Measurements from ENCODE around the gene LINC01488. TPM values are rescaled to one million over a fixed set of nuclear protein-coding genes. Genes with fewer than 3 reads are reported as not detected.

LINC01488 gene
- total and polyA plus RNA-seq, 2 experiments from 2014 or later: not detected

- Histone ChIP-seq H3K79me2 (replicated peaks; ENCODE audit: insufficient read depth) (no peaks in the 10 kb centered on the region), H3K4me3 (no peak overlapping the region), H3K4me1 (ENCODE audit: insufficient read depth) (peaks cover 19% of the 10 kb centered on the region), H4K20me1 (replicated peaks; ENCODE audit: insufficient read depth) (no peaks in the 10 kb centered on the region), H3K36me3 (ENCODE audit: insufficient read depth) (no peaks in the 10 kb centered on the region), H3K27ac (ENCODE audit: low read depth) (no peak overlapping the region), H2AFZ (no peak overlapping the region), H3F3A (replicated peaks; ENCODE audit: low read depth) (no peaks in the 10 kb centered on the region), H3K27me3 (ENCODE audit: insufficient read depth) (peaks cover under 1% of the 10 kb centered on the region; the same call in 1 of the 2 replicates), H3K4me2 (no peak overlapping the region), H3K9me2 (ENCODE audit: insufficient read depth) (no peaks in the 10 kb centered on the region)
- ATAC-seq: peak; percentile 9; the same call in 2 of the 3 replicates
- Mint-ChIP-seq H3K4me1 (peaks cover 21% of the 10 kb centered on the region), H3K27ac (no peak overlapping the region), H3K4me3 (no peak overlapping the region), H3K36me3 (ENCODE audit: low read depth) (peaks cover 4% of the 10 kb centered on the region; the same call in 1 of the 3 replicates), H3K27me3 (ENCODE audit: insufficient read depth, low read depth, poor library complexity) (peaks cover 24% of the 10 kb centered on the region), H3K9me3 (peaks cover 8% of the 10 kb centered on the region; the same call in 2 of the 3 replicates)
- TF ChIP-seq CREB1 (CRISPR knock-in tag; IDR thresholded peaks at IDR 0.05; ENCODE audit: low read depth) (no peak), REST (IDR thresholded peaks at IDR 0.05; ENCODE audit: unreplicated experiment) (no peak), ZNF114 (CRISPR knock-in tag; IDR thresholded peaks at IDR 0.05) (no peak), ZNF331 (CRISPR knock-in tag; IDR thresholded peaks at IDR 0.05; ENCODE audit: low read depth) (no peak), EZH2phosphoT487 (IDR thresholded peaks at IDR 0.05; ENCODE audit: unreplicated experiment) (no peak)
- no peak for DNase-seq (ENCODE audit: low spot score)
Observed at GRCh38 chr11:69471729-69472540, 9.5 kb upstream of the LINC01488 start.

GRCh38 chr11:69472541-69473275 lies 8.8 kb upstream of the LINC01488 start:
- H2AFZ ChIP-seq: no peak overlapping the region
- peaks cover 22% of the 10 kb centered on the region for H3K27me3 Mint-ChIP-seq (ENCODE audit: insufficient read depth, low read depth, poor library complexity)
- no peaks in the 10 kb centered on the region for H3K79me2 ChIP-seq (replicated peaks; ENCODE audit: insufficient read depth)
- no peak overlapping the region for H3K27ac ChIP-seq (ENCODE audit: low read depth)
- H3K9me3 Mint-ChIP-seq: peaks cover 8% of the 10 kb centered on the region; the same call in 2 of the 3 replicates
- no peak overlapping the region for H3K4me2 ChIP-seq
- H3K4me1 ChIP-seq (ENCODE audit: insufficient read depth): peaks cover 23% of the 10 kb centered on the region
- H3F3A ChIP-seq (replicated peaks; ENCODE audit: low read depth): no peaks in the 10 kb centered on the region
- no peak for DNase-seq (ENCODE audit: low spot score)
- no peaks in the 10 kb centered on the region for H4K20me1 ChIP-seq (replicated peaks; ENCODE audit: insufficient read depth)
- TF ChIP-seq POLR2AphosphoS5 (IDR thresholded peaks at IDR 0.05; ENCODE audit: low read depth) (no peak), JUNB (IDR thresholded peaks at IDR 0.05; ENCODE audit: unreplicated experiment) (no peak), CREB1 (CRISPR knock-in tag; IDR thresholded peaks at IDR 0.05; ENCODE audit: low read depth) (no peak), NANOG (IDR thresholded peaks at IDR 0.05; ENCODE audit: borderline replicate concordance) (no peak), CTCF (conservative IDR thresholded peaks at IDR 0.05; ENCODE audit: low read depth in 2 of 2) (no peak), EZH2 (IDR thresholded peaks at IDR 0.05; ENCODE audit: low read depth, unreplicated experiment) (no peak), REST (IDR thresholded peaks at IDR 0.05; ENCODE audit: unreplicated experiment) (no peak), ZNF114 (CRISPR knock-in tag; IDR thresholded peaks at IDR 0.05) (no peak)
- H3K4me1 Mint-ChIP-seq: peaks cover 26% of the 10 kb centered on the region
- no peak overlapping the region for H3K4me3 Mint-ChIP-seq
- peaks cover 4% of the 10 kb centered on the region; the same call in 1 of the 2 replicates for H3K27me3 ChIP-seq (ENCODE audit: insufficient read depth)
- no peak overlapping the region for H3K27ac Mint-ChIP-seq
- no peaks in the 10 kb centered on the region for H3K36me3 ChIP-seq (ENCODE audit: insufficient read depth)
- H3K36me3 Mint-ChIP-seq (ENCODE audit: low read depth): peaks cover 4% of the 10 kb centered on the region; the same call in 1 of the 3 replicates
- H3K9me2 ChIP-seq (ENCODE audit: insufficient read depth): no peaks in the 10 kb centered on the region
- ATAC-seq: no peak
- no peak overlapping the region for H3K4me3 ChIP-seq
